GM12864 (cell line): Measurements from ENCODE around the gene STYXL2.

Source experiments
- DNase-seq: peaks from one replicate; pipeline ENCODE4 v3.0.0-alpha.2; 2011; ENCODE audit warnings: low read depth
- H3K4me3 ChIP-seq: 2 replicates; pipeline ENCODE4 v1.5.1; 2011; ENCODE audit warnings: mild to moderate bottlenecking, low read depth, low read length, control low read depth
- CTCF ChIP-seq: IDR thresholded peaks from 2 replicates; pipeline ENCODE4 v1.5.1; 2011; ENCODE audit warnings: low read depth, mild to moderate bottlenecking, moderate library complexity, low read length, control low read depth, inconsistent platforms; ENCODE audit errors: missing control alignments

STYXL2 gene

GRCh38 chr1:167094690-167095089 is 815 bp downstream of the STYXL2 start:
- no peak for TF ChIP-seq CTCF
- DNase-seq: no peak
- H3K4me3 ChIP-seq: no peak overlapping the region

- no peak for TF ChIP-seq CTCF
- no peak for DNase-seq
- no peak overlapping the region for H3K4me3 ChIP-seq
These were observed 1.5 kb downstream of the STYXL2 start for GRCh38 chr1:167095368-167095767.

- H3K4me3 ChIP-seq: no peak overlapping the region
- TF ChIP-seq CTCF: no peak
These were observed 6.0 kb downstream of the STYXL2 start for GRCh38 chr1:167099851-167100250.

GRCh38 chr1:167100730-167101129 is 6.9 kb downstream of the STYXL2 start:
- H3K4me3 ChIP-seq: no peak overlapping the region
- no peak for TF ChIP-seq CTCF
- no peak for DNase-seq

More at GRCh38 chr1:167099851-167100250, 6.0 kb downstream of the STYXL2 start:
- DNase-seq: no peak

GRCh38 chr1:167101754-167102153 is 7.9 kb downstream of the STYXL2 start:
- TF ChIP-seq CTCF: no peak
- DNase-seq: no peak
- H3K4me3 ChIP-seq: no peak overlapping the region

GRCh38 chr1:167102906-167103573 is 9.2 kb downstream of the STYXL2 start:
- no peak overlapping the region for H3K4me3 ChIP-seq
- no peak for TF ChIP-seq CTCF
- DNase-seq: no peak

GRCh38 chr1:167104256-167104633 is 10.4 kb downstream of the STYXL2 start:
- DNase-seq: no peak
- TF ChIP-seq CTCF: no peak
- no peak overlapping the region for H3K4me3 ChIP-seq
